ENCODE data around the gene CCDC196.
"Not testable (repeated sequence)": the region's sequence is repeated elsewhere in the genome, so short reads cannot be mapped to it uniquely, and the experiment has no call there.

CCDC196 gene

DNA sequence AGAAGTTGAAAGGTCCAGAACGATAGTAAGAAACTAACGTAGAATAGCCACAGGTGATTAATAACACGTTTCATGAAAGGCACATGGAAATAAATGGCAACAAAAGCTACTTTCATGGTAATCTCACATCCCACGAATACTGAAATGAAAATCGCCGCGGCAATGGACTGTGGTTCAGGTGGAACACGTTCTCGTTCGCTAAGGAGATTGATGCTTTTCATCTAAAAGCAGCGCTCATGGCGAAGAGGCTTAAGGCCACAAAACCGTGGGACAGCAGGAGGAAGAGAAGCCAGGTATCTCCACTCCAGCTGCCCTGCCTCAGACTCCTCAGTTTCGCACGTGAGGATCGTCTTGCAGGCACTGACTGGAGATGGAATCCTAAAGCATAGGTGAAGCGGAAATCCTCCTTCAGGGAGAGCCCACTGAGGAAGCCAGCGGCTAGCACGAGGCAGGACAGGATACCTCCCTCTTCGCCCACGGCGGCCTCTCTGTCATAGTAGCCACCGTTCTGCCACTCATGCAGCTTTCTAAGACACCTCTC is 21.1 kb downstream of the CCDC196 start:
- DNase-seq (ENCODE audit: low spot score), result no peak
- peaks cover 31% of the 10 kb centered on the region for H3K27me3 Mint-ChIP-seq (ENCODE audit: low read depth)

DNA sequence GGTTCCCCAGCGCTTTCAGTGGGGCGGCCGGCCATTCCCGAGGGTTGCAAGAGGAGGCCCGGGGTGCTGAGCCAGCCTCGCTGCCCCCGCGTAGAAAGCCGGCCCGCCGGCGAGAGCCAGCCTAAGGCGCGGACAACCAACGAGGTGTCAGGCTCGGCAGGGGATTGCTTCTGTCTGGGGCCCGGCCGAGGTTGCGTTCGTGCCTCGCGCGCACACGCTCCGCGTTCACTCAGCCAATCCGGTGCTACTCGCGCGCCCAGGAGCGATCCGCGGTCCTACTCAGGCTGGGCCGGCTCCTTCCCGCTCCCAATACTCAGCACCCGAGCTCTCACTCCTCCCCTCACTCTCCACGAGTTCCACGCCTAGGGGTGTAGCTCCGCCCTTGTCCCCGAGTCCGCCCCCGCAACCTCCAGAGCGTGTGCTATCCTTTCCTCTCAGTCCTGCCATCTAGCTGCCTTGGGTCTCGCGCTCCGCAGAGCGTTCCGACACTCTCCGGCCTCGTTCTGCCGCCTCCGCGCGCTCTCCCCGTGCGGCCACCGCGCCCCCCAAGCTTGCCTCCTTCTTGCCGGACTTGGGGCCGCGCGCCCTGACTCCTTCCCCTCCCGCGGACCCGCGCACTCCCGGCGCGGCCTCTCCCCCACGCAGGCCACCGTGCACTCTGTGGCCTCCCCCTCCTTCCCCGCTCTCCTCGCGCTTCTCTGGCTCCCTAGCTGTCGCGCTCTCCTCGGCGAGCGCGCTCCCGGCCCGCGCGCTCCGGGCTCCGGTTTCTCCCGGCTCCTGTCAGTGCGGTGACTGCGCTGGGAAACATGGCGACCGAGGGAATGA is 21.8 kb downstream of the CCDC196 start, which contains the start of gene GPHN:
GPHN (plus strand) TSS at position 426 of the 825 bp plus-strand sequence.
- H3K27me3 Mint-ChIP-seq (ENCODE audit: low read depth), result peaks cover 34% of the 10 kb centered on the region
- H3K27ac Mint-ChIP-seq, result peak within 1 kb of the TSS; percentile 92
- H3K36me3 Mint-ChIP-seq (ENCODE audit: low read depth), result no peaks in the 10 kb centered on the region
- H3K4me3 Mint-ChIP-seq, result peak within 1 kb of the TSS; percentile 95
- DNase-seq (ENCODE audit: low spot score), result peak; percentile 93
- H3K9me3 Mint-ChIP-seq, result no peaks in the 10 kb centered on the region
- peaks cover 29% of the 10 kb centered on the region for H3K4me1 Mint-ChIP-seq (ENCODE audit: low read depth)

More for the DNA sequence above, 21.1 kb downstream of the CCDC196 start:
- no peaks in the 10 kb centered on the region for H3K9me3 Mint-ChIP-seq
- peak overlapping the region; percentile 92 for H3K27ac Mint-ChIP-seq
- H3K4me3 Mint-ChIP-seq, result peak overlapping the region; percentile 95
- H3K36me3 Mint-ChIP-seq (ENCODE audit: low read depth), result no peaks in the 10 kb centered on the region
- peaks cover 27% of the 10 kb centered on the region for H3K4me1 Mint-ChIP-seq (ENCODE audit: low read depth)

DNA sequence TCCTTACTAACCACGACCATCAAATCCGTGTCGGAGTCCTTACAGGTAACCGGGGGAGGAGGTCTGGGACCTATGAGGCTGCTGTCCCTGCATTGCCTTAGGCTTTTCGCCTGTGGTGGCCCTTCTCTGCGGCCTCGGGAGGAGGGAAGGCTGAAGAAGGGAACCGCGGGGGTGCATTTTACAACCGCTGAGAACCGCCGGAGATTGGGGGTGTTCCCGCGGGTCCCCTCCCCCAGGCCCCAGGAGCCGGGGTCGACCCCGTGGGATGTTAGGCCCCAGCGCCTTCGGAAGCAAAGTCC is 22.3 kb downstream of the CCDC196 start:
- Mint-ChIP-seq H3K4me1 (ENCODE audit: low read depth) (peaks cover 33% of the 10 kb centered on the region), H3K9me3 (no peaks in the 10 kb centered on the region), H3K4me3 (peak overlapping the region; percentile 95), H3K36me3 (ENCODE audit: low read depth) (no peaks in the 10 kb centered on the region), H3K27ac (peak overlapping the region; percentile 92), H3K27me3 (ENCODE audit: low read depth) (peaks cover 38% of the 10 kb centered on the region)
- DNase-seq (ENCODE audit: low spot score), result no peak

DNA sequence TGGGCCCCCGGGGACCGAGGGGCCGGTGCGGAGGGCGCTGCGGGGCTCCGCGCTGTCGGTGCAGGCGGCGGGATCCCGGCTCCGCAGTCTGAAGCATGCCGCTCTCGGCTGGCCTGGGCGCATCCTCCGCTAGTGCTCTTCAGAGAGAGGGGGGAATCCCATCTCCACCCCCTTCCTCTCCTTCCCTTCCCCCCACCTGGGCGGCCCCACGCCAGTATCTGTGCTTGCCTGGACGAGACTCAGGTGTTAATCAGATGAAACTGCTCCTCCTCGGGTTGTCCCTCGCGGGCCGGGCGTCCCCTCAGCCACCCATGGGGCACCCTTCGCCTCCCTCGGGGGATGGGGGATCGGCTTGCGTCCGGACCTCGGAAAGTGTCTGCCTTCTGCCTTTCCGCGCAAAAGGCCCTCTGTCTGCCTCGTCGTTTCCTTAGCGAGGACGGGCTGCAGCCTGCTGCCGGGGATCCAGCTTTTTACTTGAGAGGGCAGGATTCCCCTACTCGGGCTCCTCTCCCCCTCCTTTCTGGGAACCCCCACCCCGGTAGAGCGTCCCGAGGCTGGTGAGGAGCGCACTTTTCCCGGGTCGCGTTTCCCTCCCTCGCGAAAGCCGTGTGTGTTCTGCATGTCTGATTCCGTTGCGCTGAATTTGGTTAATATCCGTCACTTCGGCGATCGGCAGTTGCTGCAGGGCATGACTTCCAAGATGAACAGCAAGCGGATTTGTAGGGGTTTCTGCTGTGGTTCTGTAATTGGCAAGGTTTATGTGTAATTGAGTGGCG is 22.9 kb downstream of the CCDC196 start:
- Mint-ChIP-seq H3K4me3 (peak overlapping the region; percentile 87), H3K27ac (no peak overlapping the region), H3K27me3 (ENCODE audit: low read depth) (peaks cover 39% of the 10 kb centered on the region)

DNA sequence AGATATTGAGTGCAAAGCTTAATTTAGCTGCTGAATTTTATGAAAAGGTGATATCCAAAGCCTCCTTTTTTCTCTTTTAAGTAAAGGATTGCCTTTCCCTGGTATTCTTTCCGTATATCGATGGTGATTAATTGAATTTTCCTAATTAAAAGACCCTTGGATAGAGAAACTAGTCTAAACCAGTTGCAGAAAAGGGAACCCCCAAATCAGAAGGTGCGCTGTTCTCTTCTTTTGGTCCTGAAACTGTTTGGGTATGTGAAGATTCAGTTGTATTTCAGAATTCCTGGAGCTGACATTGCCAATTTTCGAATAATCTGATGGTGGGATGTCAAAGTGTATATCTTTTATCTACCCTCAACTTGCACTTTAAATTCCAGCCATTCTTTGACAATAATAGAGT is 23.7 kb downstream of the CCDC196 start:
- DNase-seq (ENCODE audit: low spot score), result no peak
- Mint-ChIP-seq H3K27ac (no peak overlapping the region), H3K36me3 (ENCODE audit: low read depth) (no peaks in the 10 kb centered on the region), H3K4me1 (ENCODE audit: low read depth) (peaks cover 33% of the 10 kb centered on the region), H3K4me3 (peak overlapping the region; percentile 87), H3K27me3 (ENCODE audit: low read depth) (peaks cover 42% of the 10 kb centered on the region), H3K9me3 (no peaks in the 10 kb centered on the region)

More for the DNA sequence above, 22.9 kb downstream of the CCDC196 start:
- Mint-ChIP-seq H3K9me3 (no peaks in the 10 kb centered on the region), H3K4me1 (ENCODE audit: low read depth) (peaks cover 33% of the 10 kb centered on the region), H3K36me3 (ENCODE audit: low read depth) (no peaks in the 10 kb centered on the region)
- DNase-seq (ENCODE audit: low spot score), result peak; percentile 51

DNA sequence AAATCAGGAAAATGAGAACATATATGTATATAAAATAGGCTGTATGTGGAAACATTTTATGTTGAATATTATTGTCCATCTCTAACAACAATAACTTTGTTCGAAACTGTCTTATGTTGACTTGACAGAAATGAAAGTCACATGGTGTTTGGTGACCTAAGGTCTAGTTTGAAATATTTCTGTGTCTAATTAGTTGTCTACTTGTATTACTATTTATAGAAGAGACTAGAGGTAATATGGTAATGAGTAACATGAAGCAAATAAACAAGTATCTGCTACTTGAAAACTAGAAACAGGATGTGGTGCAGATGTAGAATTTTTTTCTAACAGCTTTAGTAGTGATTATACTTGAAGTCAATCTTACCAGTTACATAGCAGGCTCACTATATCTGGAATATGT is 25.7 kb downstream of the CCDC196 start:
- DNase-seq (ENCODE audit: low spot score), result no peak
- H3K27ac Mint-ChIP-seq, result no peak overlapping the region
- no peaks in the 10 kb centered on the region for H3K36me3 Mint-ChIP-seq (ENCODE audit: low read depth)
- no peak overlapping the region for H3K4me3 Mint-ChIP-seq
- H3K4me1 Mint-ChIP-seq (ENCODE audit: low read depth), result peaks cover 28% of the 10 kb centered on the region
- H3K9me3 Mint-ChIP-seq, result no peaks in the 10 kb centered on the region
- peaks cover 42% of the 10 kb centered on the region for H3K27me3 Mint-ChIP-seq (ENCODE audit: low read depth)

DNA sequence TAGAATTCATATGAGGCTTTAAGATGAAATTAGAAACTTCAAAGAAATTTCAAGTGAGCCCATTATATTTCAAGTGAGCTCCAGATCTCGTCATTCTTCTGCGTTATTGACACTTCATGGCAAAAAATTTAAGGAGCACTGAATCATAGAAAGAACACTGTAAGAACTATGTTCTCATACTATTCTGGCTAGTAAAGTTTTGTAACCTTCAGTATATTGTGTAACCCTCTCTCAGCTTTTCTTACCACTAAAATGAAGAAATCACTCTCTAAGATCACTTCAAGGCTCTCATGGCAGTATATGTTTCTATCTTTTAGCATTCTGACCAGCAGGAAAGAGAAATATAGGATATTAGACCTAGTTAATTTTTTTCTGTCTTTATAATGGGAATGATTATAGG is 28.0 kb downstream of the CCDC196 start:
- no peak overlapping the region for H3K4me3 Mint-ChIP-seq
- peaks cover 38% of the 10 kb centered on the region for H3K27me3 Mint-ChIP-seq (ENCODE audit: low read depth)
- no peak for DNase-seq (ENCODE audit: low spot score)
- H3K4me1 Mint-ChIP-seq (ENCODE audit: low read depth), result peaks cover 24% of the 10 kb centered on the region
- no peak overlapping the region for H3K27ac Mint-ChIP-seq
- peaks cover 5% of the 10 kb centered on the region for H3K9me3 Mint-ChIP-seq
- peaks cover 2% of the 10 kb centered on the region for H3K36me3 Mint-ChIP-seq (ENCODE audit: low read depth)

DNA sequence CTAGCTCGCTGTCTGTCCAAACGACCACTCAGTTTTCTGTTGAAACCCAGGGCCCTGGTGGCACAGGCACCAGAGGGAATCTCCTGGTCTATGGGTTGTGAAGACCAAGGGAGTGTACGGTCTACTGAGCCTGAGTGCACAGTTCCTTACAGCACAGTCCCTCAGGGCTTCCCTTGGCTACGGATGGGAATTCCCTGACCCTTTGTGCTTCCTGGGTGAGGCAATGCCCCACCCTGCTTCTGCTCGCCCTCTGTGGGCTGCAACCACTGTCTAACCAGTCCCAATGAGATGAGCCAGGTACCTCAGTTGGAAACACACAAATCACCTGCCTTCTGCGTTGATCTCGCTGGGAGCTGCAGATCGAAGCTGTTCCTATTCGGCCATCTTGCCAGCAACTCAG is 44.4 kb downstream of the CCDC196 start:
- H3K27ac Mint-ChIP-seq, result no peak overlapping the region
- no peaks in the 10 kb centered on the region for H3K27me3 Mint-ChIP-seq (ENCODE audit: low read depth)
- H3K4me1 Mint-ChIP-seq (ENCODE audit: low read depth), result no peaks in the 10 kb centered on the region
- no peak for DNase-seq (ENCODE audit: low spot score)
- H3K4me3 Mint-ChIP-seq, result no peak overlapping the region
- no peaks in the 10 kb centered on the region for H3K36me3 Mint-ChIP-seq (ENCODE audit: low read depth)
- H3K9me3 Mint-ChIP-seq, result no peaks in the 10 kb centered on the region

DNA sequence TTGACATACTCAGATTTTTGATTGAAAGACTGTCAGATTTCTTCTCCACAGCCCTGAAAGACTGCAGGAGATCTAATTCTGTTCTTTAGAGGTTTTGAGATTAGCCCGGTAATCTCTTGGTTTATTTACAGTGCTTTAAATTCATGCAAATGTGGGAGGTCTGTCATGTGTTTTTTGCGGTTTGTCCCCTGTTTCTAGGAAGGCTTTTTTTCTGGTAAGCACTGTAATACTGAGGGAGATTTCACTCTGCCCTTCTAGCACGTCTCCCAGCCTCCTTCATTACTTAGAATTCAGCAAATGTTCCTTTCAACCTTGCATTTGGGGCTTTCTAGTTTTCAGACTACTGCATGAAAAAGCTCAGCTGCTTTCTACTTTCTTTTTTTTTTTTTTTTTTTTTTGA is 52.9 kb downstream of the CCDC196 start:
- Mint-ChIP-seq H3K9me3 (no peaks in the 10 kb centered on the region), H3K4me3 (no peak overlapping the region), H3K4me1 (ENCODE audit: low read depth) (peaks cover 3% of the 10 kb centered on the region), H3K27me3 (ENCODE audit: low read depth) (no peaks in the 10 kb centered on the region), H3K36me3 (ENCODE audit: low read depth) (no peaks in the 10 kb centered on the region), H3K27ac (no peak overlapping the region)
- no peak for DNase-seq (ENCODE audit: low spot score)

DNA sequence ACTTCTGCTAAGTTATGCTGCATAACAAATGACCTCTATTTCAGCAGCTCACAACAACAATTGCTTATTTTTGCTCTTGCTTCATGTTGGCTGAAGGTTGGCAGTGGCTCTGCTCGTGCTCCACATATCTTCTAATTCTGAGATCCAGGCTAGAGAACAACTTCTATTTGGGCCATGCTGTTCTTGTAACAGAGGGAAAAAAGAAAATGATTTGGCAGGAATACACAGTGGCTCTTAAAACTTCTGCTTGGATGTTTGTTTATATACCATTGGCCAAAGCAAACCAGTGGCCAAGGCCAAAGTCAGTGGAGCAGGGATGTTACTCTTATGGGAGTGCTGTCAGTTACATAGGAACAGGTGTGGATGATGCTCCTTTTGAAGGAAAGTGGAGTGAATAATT is 53.9 kb downstream of the CCDC196 start:
- Mint-ChIP-seq H3K4me1 (ENCODE audit: low read depth) (peaks cover 3% of the 10 kb centered on the region), H3K36me3 (ENCODE audit: low read depth) (no peaks in the 10 kb centered on the region), H3K27ac (no peak overlapping the region), H3K27me3 (ENCODE audit: low read depth) (no peaks in the 10 kb centered on the region), H3K9me3 (no peaks in the 10 kb centered on the region), H3K4me3 (no peak overlapping the region)
- DNase-seq (ENCODE audit: low spot score), result no peak

DNA sequence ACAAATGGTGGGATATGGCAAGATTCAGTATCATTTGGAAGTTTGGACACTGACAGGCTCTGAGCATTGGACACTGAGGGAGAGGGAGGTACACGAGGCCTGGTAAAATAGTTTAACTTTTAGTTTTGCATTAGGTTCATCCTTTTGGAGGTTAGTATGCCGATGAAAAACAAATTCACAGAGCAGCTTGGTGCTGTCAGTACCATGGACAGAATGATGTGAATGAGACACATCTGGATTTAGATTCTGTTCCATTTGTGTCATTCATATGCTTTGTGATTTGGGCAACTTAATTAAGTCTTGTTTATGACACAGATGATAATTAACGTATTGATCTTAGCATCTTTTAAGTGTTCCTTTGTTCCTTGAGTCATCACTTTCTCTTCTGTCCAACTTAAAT is 55.5 kb downstream of the CCDC196 start:
- Mint-ChIP-seq H3K27ac (no peak overlapping the region), H3K9me3 (no peaks in the 10 kb centered on the region), H3K36me3 (ENCODE audit: low read depth) (no peaks in the 10 kb centered on the region), H3K27me3 (ENCODE audit: low read depth) (no peaks in the 10 kb centered on the region), H3K4me1 (ENCODE audit: low read depth) (peaks cover 3% of the 10 kb centered on the region), H3K4me3 (no peak overlapping the region)
- no peak for DNase-seq (ENCODE audit: low spot score)

DNA sequence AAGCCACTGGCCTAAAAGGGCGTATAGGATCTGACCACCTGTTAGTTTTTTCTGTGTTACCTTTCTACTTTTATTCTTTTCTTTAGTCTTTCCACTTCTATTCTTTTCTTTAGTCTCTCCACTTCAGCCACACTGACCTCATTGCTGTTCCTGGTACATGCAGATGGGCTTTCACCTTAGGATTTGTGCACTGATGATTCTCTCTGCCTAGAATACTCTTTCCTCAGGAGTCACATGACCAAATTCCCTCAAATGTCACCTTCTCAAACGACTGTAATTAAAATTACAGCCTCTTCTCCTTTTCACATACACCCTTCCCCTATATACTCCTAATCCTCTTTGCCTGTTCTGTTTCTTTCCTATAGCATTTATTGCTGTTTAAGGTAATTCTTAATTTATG is 57.8 kb downstream of the CCDC196 start:
- H3K9me3 Mint-ChIP-seq, result no peaks in the 10 kb centered on the region
- H3K4me3 Mint-ChIP-seq, result no peak overlapping the region
- no peaks in the 10 kb centered on the region for H3K27me3 Mint-ChIP-seq (ENCODE audit: low read depth)
- H3K27ac Mint-ChIP-seq, result no peak overlapping the region
- peaks cover under 1% of the 10 kb centered on the region for H3K4me1 Mint-ChIP-seq (ENCODE audit: low read depth)
- no peak for DNase-seq (ENCODE audit: low spot score)
- no peaks in the 10 kb centered on the region for H3K36me3 Mint-ChIP-seq (ENCODE audit: low read depth)

DNA sequence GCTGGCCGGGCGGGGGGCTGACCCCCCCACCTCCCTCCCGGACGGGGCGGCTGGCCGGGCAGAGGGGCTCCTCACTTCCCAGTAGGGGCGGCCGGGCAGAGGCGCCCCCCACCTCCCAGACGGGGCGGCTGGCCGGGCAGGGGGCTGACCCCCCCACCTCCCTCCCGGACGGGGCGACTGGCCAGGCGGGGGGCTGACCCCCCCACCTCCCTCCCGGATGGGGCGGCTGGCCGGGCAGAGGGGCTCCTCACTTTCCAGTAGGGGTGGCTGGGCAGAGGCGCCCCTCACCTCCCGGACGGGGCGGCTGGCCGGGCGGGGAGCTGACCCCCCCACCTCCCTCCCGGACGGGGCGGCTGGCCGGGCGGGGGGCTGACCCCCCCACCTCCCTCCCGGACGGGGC is 59.0 kb downstream of the CCDC196 start:
- not testable (repeated sequence) for H3K27ac Mint-ChIP-seq; H3K4me3 Mint-ChIP-seq; H3K9me3 Mint-ChIP-seq; H3K27me3 Mint-ChIP-seq (ENCODE audit: low read depth); H3K4me1 Mint-ChIP-seq (ENCODE audit: low read depth); DNase-seq (ENCODE audit: low spot score); H3K36me3 Mint-ChIP-seq (ENCODE audit: low read depth)

DNA sequence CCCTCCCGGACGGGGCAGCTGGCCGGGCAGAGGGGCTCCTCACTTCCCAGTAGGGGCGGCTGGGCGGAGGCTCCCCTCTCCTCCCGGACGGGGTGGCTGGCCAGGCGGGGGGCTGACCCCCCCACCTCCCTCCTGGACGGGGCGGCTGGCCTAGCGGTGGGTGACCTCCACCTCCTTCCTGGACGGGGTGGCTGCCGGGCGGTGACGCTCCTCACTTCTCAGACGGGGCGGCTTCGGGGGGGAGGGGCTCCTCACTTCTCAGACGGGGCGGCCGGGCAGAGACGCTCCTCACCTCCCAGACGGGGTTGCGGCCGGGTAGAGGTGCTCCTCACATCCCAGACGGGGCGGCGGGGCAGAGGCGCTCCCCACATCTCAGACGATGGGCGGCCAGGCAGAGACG is 59.6 kb downstream of the CCDC196 start:
- not testable (repeated sequence) for DNase-seq (ENCODE audit: low spot score); H3K9me3 Mint-ChIP-seq; H3K4me1 Mint-ChIP-seq (ENCODE audit: low read depth)

More for the DNA sequence above, 59.6 kb downstream of the CCDC196 start:
- not testable (repeated sequence) for H3K4me3 Mint-ChIP-seq; H3K27me3 Mint-ChIP-seq (ENCODE audit: low read depth); H3K36me3 Mint-ChIP-seq (ENCODE audit: low read depth); H3K27ac Mint-ChIP-seq

Measured in T-helper 2 cell treated with Interferon-gamma antibody and Interleukin-4, amounts not matched to agents 5 μg/mL and 100 μg/mL, for 36 hours (primary cell).